ENCODE results near the gene TLE4.

GRCh38 chr9:79745752-79746336, 174.1 kb downstream of the TLE4 start:
- TF ChIP-seq EZH2 (IDR thresholded peaks at IDR 0.05; ENCODE audit: insufficient read depth, low read length) (no peak), CTCF (IDR thresholded peaks at IDR 0.05; ENCODE audit: insufficient read depth, low read depth, low read length) (no peak)
